HL-60 (cell line): ENCODE results near the gene CLEC14A.

Experiments
- GABPA ChIP-seq: IDR thresholded peaks from 2 replicates; pipeline ENCODE4 v1.6.1; 2012; ENCODE audit warnings: low read depth
- POLR2AphosphoS5 ChIP-seq: IDR thresholded peaks from 2 replicates; pipeline ENCODE4 v1.6.1; 2012; ENCODE audit warnings: low read depth

DNA sequence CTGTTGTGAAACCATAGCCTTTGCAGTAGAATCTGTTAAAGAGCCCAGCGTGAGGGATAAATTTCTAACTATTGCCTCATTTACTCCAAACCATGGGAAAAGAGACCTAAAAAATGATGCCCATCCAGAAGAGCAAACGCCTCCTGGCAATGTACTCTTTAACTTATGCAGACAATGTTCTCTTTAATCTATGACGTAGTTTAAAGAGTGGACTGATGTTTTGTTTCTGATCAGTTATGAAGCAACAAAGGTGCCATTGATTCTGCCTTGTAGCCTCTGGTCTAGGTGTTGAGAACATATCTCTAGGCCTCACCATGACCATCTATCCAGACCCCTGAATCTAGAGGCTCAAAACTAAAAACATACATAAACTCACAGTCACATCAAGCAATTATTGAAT, 34.8 kb downstream of the CLEC14A start:
- TF ChIP-seq POLR2AphosphoS5 (no peak), GABPA (no peak)
